GM12878 (cell line): ENCODE results near the gene ARAP2. TPM values are rescaled to one million over a fixed set of nuclear protein-coding genes. Genes with fewer than 3 reads are reported as not detected.
A peak's percentile ranks its signal among the peaks of the same experiment; 100 is the strongest.

ENCODE experiments used
- ATAC-seq: fragments of 200-7000 bp; cut with Tn5 transposase; 3 replicates; pipeline ENCODE4 v1.9.1; 2020; ENCODE audit warnings: mild to moderate bottlenecking, moderate library complexity
- BruUV-seq: library from RNA; stranded (reverse); fragments of 400-500 nt; replicated peaks from 2 replicates; lab custom pipeline; 2021; lab: Mats Ljungman, UMichigan
- CTCF ChIA-PET: fragments of 300-600 bp; sonication (Branson Sonifier 250); formaldehyde crosslinking; extraction: SDS; loops from one replicate; lab custom pipeline; 2021; ENCODE audit warnings: inconsistent platforms; lab: Yijun Ruan, JAX
- POLR2A ChIA-PET: fragments of 350-600 bp; formaldehyde crosslinking; extraction: SDS; loops from one replicate; lab custom pipeline; 2021; ENCODE audit warnings: inconsistent platforms; lab: Charles Lee
- RAD21 ChIA-PET: fragments of 300-600 bp; sonication (Branson Sonifier 250); formaldehyde crosslinking; loops from one replicate; lab custom pipeline; 2023; ENCODE audit warnings: antibody characterized with exemption; ENCODE audit not compliant: unreplicated experiment; lab: Charles Lee
- SMC1A ChIA-PET: fragments of 300-600 bp; sonication (Branson Sonifier 250); formaldehyde crosslinking; loops from one replicate; lab custom pipeline; 2023; ENCODE audit not compliant: unreplicated experiment, uncharacterized antibody; lab: Charles Lee
- DNase-seq: peaks from one replicate; pipeline ENCODE4 v3.0.0-alpha.2; 2011; ENCODE audit warnings: low read depth, low spot score
- FAIRE-seq: peaks from 3 replicates; lab custom pipeline; 2011; peaks lifted over from hg19 to GRCh38; lab: Jason Lieb, UNC
- H2AFZ ChIP-seq: 2 replicates; pipeline ENCODE4 v1.6.0; 2011; ENCODE audit warnings: low read depth, low read length, control low read depth; ENCODE audit not compliant: control insufficient read depth
- H3K27ac ChIP-seq: 2 replicates; pipeline ENCODE4 v1.5.1; 2011; ENCODE audit warnings: control low read depth; ENCODE audit not compliant: control insufficient read depth, insufficient read depth
- H3K27me3 ChIP-seq, 2 experiments: replicated peaks in 1 of 2; 2 replicates each; pipeline versions ENCODE4 v1.6.0 to v1.6.1; 2011; ENCODE audit warnings: low read length in 1 of 2; ENCODE audit not compliant: control insufficient read depth in 2 of 2, insufficient read depth in 2 of 2
- H3K36me3 ChIP-seq, 2 experiments: 2 replicates each; pipeline ENCODE4 v1.5.1; 2011; ENCODE audit warnings: low read length in 1 of 2; ENCODE audit not compliant: control insufficient read depth in 2 of 2, insufficient read depth in 2 of 2
- H3K4me1 ChIP-seq: 2 replicates; pipeline ENCODE4 v1.6.1; 2011; ENCODE audit warnings: mild to moderate bottlenecking, low read length, moderate library complexity, mixed read lengths; ENCODE audit not compliant: control insufficient read depth, insufficient read depth
- H3K4me2 ChIP-seq: 2 replicates; pipeline ENCODE4 v1.6.0; 2011; ENCODE audit warnings: control low read depth; ENCODE audit not compliant: control insufficient read depth, insufficient read depth
- H3K4me3 ChIP-seq: fragments of 200-600 bp; sonication (generic); 2 replicates; pipeline ENCODE4 v1.5.1; 2016
- H3K79me2 ChIP-seq: 2 replicates; pipeline ENCODE4 v1.6.0; 2011; ENCODE audit warnings: low read length; ENCODE audit not compliant: control insufficient read depth, insufficient read depth
- H3K9ac ChIP-seq: 2 replicates; pipeline ENCODE4 v1.8.0; 2011; ENCODE audit warnings: low read length, control low read depth, mixed read lengths; ENCODE audit not compliant: control insufficient read depth, insufficient read depth
- H3K9me3 ChIP-seq: replicated peaks from 3 replicates; pipeline ENCODE4 v1.5.1; 2011; ENCODE audit warnings: mild to moderate bottlenecking, low read length; ENCODE audit not compliant: control insufficient read depth, insufficient read depth
- H4K20me1 ChIP-seq: 2 replicates; pipeline ENCODE4 v1.6.0; 2011; ENCODE audit not compliant: control insufficient read depth, insufficient read depth
- BHLHE40 ChIP-seq, 2 experiments: fragments of 450-650 bp in 1 of 2; IDR thresholded peaks; 2 replicates each; pipeline ENCODE4 v1.6.1; 2011 to 2017; ENCODE audit warnings: low read depth in 2 of 2, borderline replicate concordance in 1 of 2, improper control_type of control experiment in 1 of 2, low read length in 1 of 2, mild to moderate bottlenecking in 1 of 2
- CBX3 ChIP-seq: fragments of 200-600 bp; sonication (generic); IDR thresholded peaks from 2 replicates; pipeline ENCODE4 v1.6.1; 2016; ENCODE audit warnings: low read depth, borderline replicate concordance
- CEBPB ChIP-seq, 2 experiments: fragments of 150-350 bp in 1 of 2; IDR thresholded peaks; 2 replicates each; pipeline ENCODE4 v1.6.1; 2012 to 2014; ENCODE audit warnings: low read depth in 2 of 2, low read length in 2 of 2, borderline replicate concordance in 1 of 2, inconsistent platforms in 1 of 2
- CREB1 ChIP-seq: IDR thresholded peaks from 2 replicates; pipeline ENCODE4 v1.6.1; 2012; ENCODE audit warnings: low read depth, mild to moderate bottlenecking, inconsistent platforms
- FOXM1 ChIP-seq: IDR thresholded peaks from 2 replicates; pipeline ENCODE4 v1.6.1; 2012; ENCODE audit warnings: low read depth, mild to moderate bottlenecking, inconsistent platforms, low read length, moderate library complexity
- HCFC1 ChIP-seq: fragments of 150-350 bp; IDR thresholded peaks from 2 replicates; pipeline ENCODE4 v1.6.1; 2014; ENCODE audit warnings: low read length
- IKZF2 ChIP-seq, 2 experiments: fragments of 450-650 bp; IDR thresholded peaks; 2 replicates each; pipeline ENCODE4 v1.6.1; 2017; ENCODE audit warnings: mild to moderate bottlenecking in 2 of 2, moderate library complexity in 2 of 2
- MXI1 ChIP-seq: fragments of 150-350 bp; IDR thresholded peaks from 2 replicates; pipeline ENCODE4 v1.6.1; 2011; ENCODE audit warnings: low read depth, mild to moderate bottlenecking, inconsistent platforms, low read length, improper control_type of control experiment
- NFYA ChIP-seq: IDR thresholded peaks from 2 replicates; pipeline ENCODE4 v1.6.1; 2011; ENCODE audit warnings: low read depth, mild to moderate bottlenecking, low read length, improper control_type of control experiment, borderline replicate concordance
- NRF1 ChIP-seq: conservative IDR thresholded peaks from 2 replicates; pipeline ENCODE4 v1.6.1; 2011; ENCODE audit warnings: mild to moderate bottlenecking, low read depth, low read length, improper control_type of control experiment
- POU2F2 ChIP-seq: IDR thresholded peaks from 3 replicates; pipeline ENCODE4 v1.6.1; 2011; ENCODE audit warnings: low read depth, mild to moderate bottlenecking, low read length, borderline replicate concordance
- RAD21 ChIP-seq: IDR thresholded peaks from 2 replicates; pipeline ENCODE4 v1.6.1; 2011; ENCODE audit warnings: mild to moderate bottlenecking, low read depth, low read length, moderate library complexity; ENCODE audit not compliant: insufficient read depth
- SMAD1 ChIP-seq: fragments of 450-650 bp; IDR thresholded peaks from 2 replicates; pipeline ENCODE4 v1.6.1; 2018; ENCODE audit warnings: mild to moderate bottlenecking, low read depth; ENCODE audit not compliant: partially characterized antibody
- SREBF2 ChIP-seq: IDR thresholded peaks from 2 replicates; pipeline ENCODE4 v1.6.1; 2012; ENCODE audit warnings: mild to moderate bottlenecking, low read length
- ZNF622 ChIP-seq: fragments of 450-650 bp; IDR thresholded peaks from 2 replicates; pipeline ENCODE4 v1.6.1; 2017; ENCODE audit warnings: mild to moderate bottlenecking, inconsistent platforms
- ZSCAN29 ChIP-seq: fragments of 450-650 bp; IDR thresholded peaks from 2 replicates; pipeline ENCODE4 v1.6.1; 2017; ENCODE audit warnings: mild to moderate bottlenecking, moderate library complexity
- WGBS: methylation state at CpG from one replicate; pipeline ENCODE4 v1.1.6; 2016; ENCODE audit warnings: low lambda C conversion rate; ENCODE audit not compliant: insufficient replicate concordance, insufficient coverage; ENCODE audit errors: missing lambda C conversion rate; 5-methylcytosine and 5-hydroxymethylcytosine counted together
- in situ Hi-C: fragments of 300-500 bp; cut with MboI; formaldehyde crosslinking; loops from 9 replicates; pipeline ENCODE4 v1.14.3; 2018; ENCODE audit warnings: mixed read lengths
- intact Hi-C: fragments of 100-400 bp; cut with micrococcal nuclease; formaldehyde crosslinking; loops from one replicate; pipeline ENCODE4 v1.14.2; 2022; ENCODE audit not compliant: unreplicated experiment
- polyA plus RNA-seq, 11 experiments: library from polyadenylated mRNA; depleted of rRNA in 4 of 11; unstranded in 6 of 11; stranded (reverse) in 5 of 11; fragments of >200 nt; fragmentation: Nextera tagmentation in 4 of 11; fragmentation: Illumina TruSeq in 1 of 11; extraction: Ambion mirVana in 4 of 11; extraction: Trizol in 1 of 11; gene quantifications; 1 replicate in 1 of 11; 2 replicates in 10 of 11; pipeline versions ENCODE4 v1.2.1 to v1.2.3, GENCODE V29; 2011 to 2016; ENCODE audit warnings: inconsistent platforms in 2 of 11, missing spikeins in 2 of 11, low read depth in 1 of 11
- total RNA-seq, 4 experiments: library from RNA; depleted of rRNA in 3 of 4; stranded (reverse); fragments of >200 nt in 3 of 4; fragmentation: Illumina TruSeq in 1 of 4; extraction: Trizol in 1 of 4; gene quantifications; 2 replicates each; pipeline versions ENCODE4 v1.2.1 to v1.2.3, GENCODE V29; 2013 to 2021
- TF ChIP-seq, protein P1 (sequence below): IDR thresholded peaks from 2 replicates; pipeline ENCODE4 v1.6.1; 2011; ENCODE audit warnings: mild to moderate bottlenecking, low read depth, low read length, moderate library complexity; ENCODE audit not compliant: insufficient replicate concordance
- TF ChIP-seq, protein P2 (sequence below): fragments of 450-650 bp; IDR thresholded peaks from 2 replicates; pipeline ENCODE4 v1.6.1; 2016; ENCODE audit warnings: mild to moderate bottlenecking
- TF ChIP-seq, protein P3 (sequence below): fragments of 450-650 bp; IDR thresholded peaks from 2 replicates; pipeline ENCODE4 v1.6.1; 2018; ENCODE audit warnings: borderline replicate concordance, mild to moderate bottlenecking; ENCODE audit not compliant: partially characterized antibody

Gene ARAP2
- total and polyA plus RNA-seq, 10 of the 15 experiments (the other 5 are each of a cell fraction or from before 2014, with no cell fraction given), result 5.4 to 36.1 (median 12.2) TPM

DNA sequence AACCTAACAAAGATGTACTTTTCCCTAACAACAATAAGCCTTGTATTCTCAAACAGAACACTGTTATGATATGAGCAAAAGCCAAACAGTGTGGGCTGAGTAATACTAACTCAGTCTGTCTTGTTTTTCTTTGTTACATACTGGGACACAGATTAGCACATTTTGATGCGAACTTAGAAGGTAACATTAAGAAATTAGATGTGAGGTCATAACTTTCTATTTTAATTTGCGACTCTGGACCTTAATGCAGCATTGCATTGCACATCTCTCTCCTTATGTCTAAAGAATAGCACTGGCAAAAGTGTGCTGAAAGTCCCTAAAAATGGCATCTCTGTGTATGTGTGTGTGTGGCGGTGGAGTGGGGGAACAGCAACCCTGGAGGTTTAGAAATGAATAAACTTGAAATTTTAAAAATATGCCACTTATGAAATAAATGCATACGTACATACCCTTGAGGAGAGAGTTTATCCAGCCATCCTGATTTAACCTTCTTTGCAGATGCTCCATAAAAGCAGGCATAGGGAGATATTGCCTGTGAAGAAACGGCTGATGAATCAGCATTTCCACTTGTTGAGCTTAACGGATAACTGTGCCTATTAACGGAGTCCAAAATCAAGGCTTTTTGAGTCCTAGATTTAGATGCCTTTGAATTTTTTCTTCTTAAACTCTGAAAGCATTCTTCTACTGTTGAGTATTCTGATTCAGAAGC lies 34.2 kb downstream of the ARAP2 start:
- peak; percentile 61 for ATAC-seq
- Histone ChIP-seq H4K20me1 (no peaks in the 10 kb centered on the region; the same call in 1 of the 2 replicates), H3K79me2 (peaks cover 6% of the 10 kb centered on the region), H3K9me3 (no peaks in the 10 kb centered on the region), H3K4me2 (no peak overlapping the region), H2AFZ (no peak overlapping the region), H3K9ac (no peak overlapping the region), H3K27me3 (no peaks in the 10 kb centered on the region), H3K4me3 (no peak overlapping the region), H3K27ac (no peak overlapping the region), H3K36me3 (peaks cover 0 to 6% of the 10 kb centered on the region in 2 experiments; a peak in 2 of 4 replicates), H3K4me1 (peaks cover 21% of the 10 kb centered on the region)
- ChIA-PET POLR2A (no interaction called here), RAD21 (interaction anchor here (1.0 to 1.7 kb wide), 4 partner anchors 8 to 33 kb away, joined by 3 to 7 read pairs (median 3); no protein-coding TSS in a partner anchor), CTCF (interaction anchor here (1.0 kb wide), 1 partner anchor 190 kb away, joined by 3 read pairs; no protein-coding TSS in a partner anchor), SMC1A (interaction anchor here (0.8 to 1.5 kb wide), 9 partner anchors 16 to 171 kb away, joined by 3 to 5 read pairs (median 3); no protein-coding TSS in a partner anchor)
- WGBS, result 58% methylated on average over 7 of the region's 7 CpGs
- in situ Hi-C loops (no loop called here), intact Hi-C loops (loop anchor here (5.0 kb wide), 1 partner anchor 112 kb away; no protein-coding TSS in a partner anchor)
- DNase-seq, result no peak
- no peak for FAIRE-seq
- BruUV-seq, result no TSS peak
- TF ChIP-seq, protein P1, sequence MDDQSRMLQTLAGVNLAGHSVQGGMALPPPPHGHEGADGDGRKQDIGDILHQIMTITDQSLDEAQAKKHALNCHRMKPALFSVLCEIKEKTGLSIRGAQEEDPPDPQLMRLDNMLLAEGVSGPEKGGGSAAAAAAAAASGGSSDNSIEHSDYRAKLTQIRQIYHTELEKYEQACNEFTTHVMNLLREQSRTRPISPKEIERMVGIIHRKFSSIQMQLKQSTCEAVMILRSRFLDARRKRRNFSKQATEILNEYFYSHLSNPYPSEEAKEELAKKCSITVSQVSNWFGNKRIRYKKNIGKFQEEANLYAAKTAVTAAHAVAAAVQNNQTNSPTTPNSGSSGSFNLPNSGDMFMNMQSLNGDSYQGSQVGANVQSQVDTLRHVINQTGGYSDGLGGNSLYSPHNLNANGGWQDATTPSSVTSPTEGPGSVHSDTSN, result no peak
- TF ChIP-seq CREB1 (0 out of 2 replicates have a peak, but pooled peaks have one; percentile 24), CEBPB (IDR thresholded peaks at IDR 0.05; ENCODE audit: borderline replicate concordance in 1 of 2, low read depth in 2 of 2, low read length in 2 of 2) (no peak), RAD21 (peak; percentile 18; the same call in 1 of the 2 replicates), SMAD1 (no peak), POU2F2 (no peak), CBX3 (no peak), ZNF622 (no peak), HCFC1 (no peak), SREBF2 (no peak), MXI1 (no peak), NRF1 (no peak), IKZF2 (IDR thresholded peaks at IDR 0.05) (no peak), ZSCAN29 (no peak), FOXM1 (peak; percentile 74; the same call in 1 of the 2 replicates), BHLHE40 (IDR thresholded peaks at IDR 0.05; ENCODE audit: borderline replicate concordance in 1 of 2, low read depth in 2 of 2, low read length in 1 of 2) (no peak), NFYA (no peak)
- TF ChIP-seq, protein P2, sequence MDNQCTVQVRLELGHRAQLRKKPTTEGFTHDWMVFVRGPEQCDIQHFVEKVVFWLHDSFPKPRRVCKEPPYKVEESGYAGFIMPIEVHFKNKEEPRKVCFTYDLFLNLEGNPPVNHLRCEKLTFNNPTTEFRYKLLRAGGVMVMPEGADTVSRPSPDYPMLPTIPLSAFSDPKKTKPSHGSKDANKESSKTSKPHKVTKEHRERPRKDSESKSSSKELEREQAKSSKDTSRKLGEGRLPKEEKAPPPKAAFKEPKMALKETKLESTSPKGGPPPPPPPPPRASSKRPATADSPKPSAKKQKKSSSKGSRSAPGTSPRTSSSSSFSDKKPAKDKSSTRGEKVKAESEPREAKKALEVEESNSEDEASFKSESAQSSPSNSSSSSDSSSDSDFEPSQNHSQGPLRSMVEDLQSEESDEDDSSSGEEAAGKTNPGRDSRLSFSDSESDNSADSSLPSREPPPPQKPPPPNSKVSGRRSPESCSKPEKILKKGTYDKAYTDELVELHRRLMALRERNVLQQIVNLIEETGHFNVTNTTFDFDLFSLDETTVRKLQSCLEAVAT, result no peak
- TF ChIP-seq, protein P3, sequence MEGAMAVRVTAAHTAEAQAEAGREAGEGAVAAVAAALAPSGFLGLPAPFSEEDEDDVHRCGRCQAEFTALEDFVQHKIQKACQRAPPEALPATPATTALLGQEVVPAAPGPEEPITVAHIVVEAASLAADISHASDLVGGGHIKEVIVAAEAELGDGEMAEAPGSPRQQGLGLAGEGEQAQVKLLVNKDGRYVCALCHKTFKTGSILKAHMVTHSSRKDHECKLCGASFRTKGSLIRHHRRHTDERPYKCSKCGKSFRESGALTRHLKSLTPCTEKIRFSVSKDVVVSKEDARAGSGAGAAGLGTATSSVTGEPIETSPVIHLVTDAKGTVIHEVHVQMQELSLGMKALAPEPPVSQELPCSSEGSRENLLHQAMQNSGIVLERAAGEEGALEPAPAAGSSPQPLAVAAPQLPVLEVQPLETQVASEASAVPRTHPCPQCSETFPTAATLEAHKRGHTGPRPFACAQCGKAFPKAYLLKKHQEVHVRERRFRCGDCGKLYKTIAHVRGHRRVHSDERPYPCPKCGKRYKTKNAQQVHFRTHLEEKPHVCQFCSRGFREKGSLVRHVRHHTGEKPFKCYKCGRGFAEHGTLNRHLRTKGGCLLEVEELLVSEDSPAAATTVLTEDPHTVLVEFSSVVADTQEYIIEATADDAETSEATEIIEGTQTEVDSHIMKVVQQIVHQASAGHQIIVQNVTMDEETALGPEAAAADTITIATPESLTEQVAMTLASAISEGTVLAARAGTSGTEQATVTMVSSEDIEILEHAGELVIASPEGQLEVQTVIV, result no peak
